ENCODE results near the gene RNF224.
"Not testable (repeated sequence)": the region's sequence is repeated elsewhere in the genome, so short reads cannot be mapped to it uniquely, and the experiment has no call there.

GRCh38 chr9:137243266-137243625, 15.9 kb downstream of the RNF224 start:
- TF ChIP-seq CTCF (IDR thresholded peaks at IDR 0.05; ENCODE audit: borderline replicate concordance, extremely low read depth, low read length, poor library complexity, severe bottlenecking); EZH2 (IDR thresholded peaks at IDR 0.05; ENCODE audit: borderline replicate concordance, low read depth, low read length, severe bottlenecking): not testable (repeated sequence)

All from DND-41 (cell line).